GM12878 (cell line): Measurements from ENCODE around the gene ITPRIPL2. TPM values are rescaled to one million over a fixed set of nuclear protein-coding genes. Genes with fewer than 3 reads are reported as not detected.

ENCODE experiments used
- ATAC-seq: fragments of 200-7000 bp; cut with Tn5 transposase; 3 replicates; pipeline ENCODE4 v1.9.1; 2020; ENCODE audit warnings: mild to moderate bottlenecking, moderate library complexity
- BruUV-seq: library from RNA; stranded (reverse); fragments of 400-500 nt; replicated peaks from 2 replicates; lab custom pipeline; 2021; lab: Mats Ljungman, UMichigan
- CTCF ChIA-PET: fragments of 300-600 bp; sonication (Branson Sonifier 250); formaldehyde crosslinking; extraction: SDS; loops from one replicate; lab custom pipeline; 2021; ENCODE audit warnings: inconsistent platforms; lab: Yijun Ruan, JAX
- POLR2A ChIA-PET: fragments of 350-600 bp; formaldehyde crosslinking; extraction: SDS; loops from one replicate; lab custom pipeline; 2021; ENCODE audit warnings: inconsistent platforms; lab: Charles Lee
- RAD21 ChIA-PET: fragments of 300-600 bp; sonication (Branson Sonifier 250); formaldehyde crosslinking; loops from one replicate; lab custom pipeline; 2023; ENCODE audit warnings: antibody characterized with exemption; ENCODE audit not compliant: unreplicated experiment; lab: Charles Lee
- SMC1A ChIA-PET: fragments of 300-600 bp; sonication (Branson Sonifier 250); formaldehyde crosslinking; loops from one replicate; lab custom pipeline; 2023; ENCODE audit not compliant: unreplicated experiment, uncharacterized antibody; lab: Charles Lee
- DNase-seq: peaks from one replicate; pipeline ENCODE4 v3.0.0-alpha.2; 2011; ENCODE audit warnings: low read depth, low spot score
- FAIRE-seq: peaks from 3 replicates; lab custom pipeline; 2011; peaks lifted over from hg19 to GRCh38; lab: Jason Lieb, UNC
- H2AFZ ChIP-seq: 2 replicates; pipeline ENCODE4 v1.6.0; 2011; ENCODE audit warnings: low read depth, low read length, control low read depth; ENCODE audit not compliant: control insufficient read depth
- H3K27ac ChIP-seq: 2 replicates; pipeline ENCODE4 v1.5.1; 2011; ENCODE audit warnings: control low read depth; ENCODE audit not compliant: control insufficient read depth, insufficient read depth
- H3K27me3 ChIP-seq, 2 experiments: replicated peaks in 1 of 2; 2 replicates each; pipeline versions ENCODE4 v1.6.0 to v1.6.1; 2011; ENCODE audit warnings: low read length in 1 of 2; ENCODE audit not compliant: control insufficient read depth in 2 of 2, insufficient read depth in 2 of 2
- H3K36me3 ChIP-seq, 2 experiments: 2 replicates each; pipeline ENCODE4 v1.5.1; 2011; ENCODE audit warnings: low read length in 1 of 2; ENCODE audit not compliant: control insufficient read depth in 2 of 2, insufficient read depth in 2 of 2
- H3K4me1 ChIP-seq: 2 replicates; pipeline ENCODE4 v1.6.1; 2011; ENCODE audit warnings: mild to moderate bottlenecking, low read length, moderate library complexity, mixed read lengths; ENCODE audit not compliant: control insufficient read depth, insufficient read depth
- H3K4me2 ChIP-seq: 2 replicates; pipeline ENCODE4 v1.6.0; 2011; ENCODE audit warnings: control low read depth; ENCODE audit not compliant: control insufficient read depth, insufficient read depth
- H3K4me3 ChIP-seq: fragments of 200-600 bp; sonication (generic); 2 replicates; pipeline ENCODE4 v1.5.1; 2016
- H3K79me2 ChIP-seq: 2 replicates; pipeline ENCODE4 v1.6.0; 2011; ENCODE audit warnings: low read length; ENCODE audit not compliant: control insufficient read depth, insufficient read depth
- H3K9ac ChIP-seq: 2 replicates; pipeline ENCODE4 v1.8.0; 2011; ENCODE audit warnings: low read length, control low read depth, mixed read lengths; ENCODE audit not compliant: control insufficient read depth, insufficient read depth
- H3K9me3 ChIP-seq: replicated peaks from 3 replicates; pipeline ENCODE4 v1.5.1; 2011; ENCODE audit warnings: mild to moderate bottlenecking, low read length; ENCODE audit not compliant: control insufficient read depth, insufficient read depth
- H4K20me1 ChIP-seq: 2 replicates; pipeline ENCODE4 v1.6.0; 2011; ENCODE audit not compliant: control insufficient read depth, insufficient read depth
- BRCA1 ChIP-seq: IDR thresholded peaks from 2 replicates; pipeline ENCODE4 v1.6.1; 2011; ENCODE audit warnings: low read depth, low read length, improper control_type of control experiment
- CBFB ChIP-seq: IDR thresholded peaks from 2 replicates; pipeline ENCODE4 v1.6.1; 2016; ENCODE audit warnings: antibody characterized with exemption, low read depth
- EED ChIP-seq: sonication (generic); IDR thresholded peaks from 2 replicates; pipeline ENCODE4 v1.6.1; 2016; ENCODE audit warnings: antibody characterized with exemption, low read depth
- IRF4 ChIP-seq: IDR thresholded peaks from 2 replicates; pipeline ENCODE4 v1.6.1; 2011; ENCODE audit warnings: low read depth, low read length
- PML ChIP-seq: IDR thresholded peaks from 2 replicates; pipeline ENCODE4 v1.6.1; 2012; ENCODE audit warnings: low read length, inconsistent platforms
- SIX5 ChIP-seq: IDR thresholded peaks from 2 replicates; pipeline ENCODE4 v1.6.1; 2011; ENCODE audit warnings: mild to moderate bottlenecking, low read depth, low read length, moderate library complexity; ENCODE audit not compliant: severe bottlenecking
- SKIL ChIP-seq: fragments of 450-650 bp; IDR thresholded peaks from 2 replicates; pipeline ENCODE4 v1.6.1; 2017; ENCODE audit warnings: mild to moderate bottlenecking, low read depth, inconsistent platforms; ENCODE audit not compliant: poor library complexity, severe bottlenecking
- SUZ12 ChIP-seq: fragments of 200-600 bp; sonication (generic); IDR thresholded peaks from one replicate; pipeline ENCODE4 v1.6.1; 2018; ENCODE audit warnings: antibody characterized with exemption, mild to moderate bottlenecking; ENCODE audit not compliant: unreplicated experiment
- TARDBP ChIP-seq: IDR thresholded peaks from 2 replicates; pipeline ENCODE4 v1.6.1; 2016; ENCODE audit warnings: borderline replicate concordance
- ZBTB4 ChIP-seq: fragments of 450-650 bp; formaldehyde crosslinking; IDR thresholded peaks from 2 replicates; pipeline ENCODE4 v1.4.0; 2022; ENCODE audit warnings: mild to moderate bottlenecking, moderate library complexity
- WGBS: methylation state at CpG from one replicate; pipeline ENCODE4 v1.1.6; 2016; ENCODE audit warnings: low lambda C conversion rate; ENCODE audit not compliant: insufficient replicate concordance, insufficient coverage; ENCODE audit errors: missing lambda C conversion rate; 5-methylcytosine and 5-hydroxymethylcytosine counted together
- in situ Hi-C: fragments of 300-500 bp; cut with MboI; formaldehyde crosslinking; loops from 9 replicates; pipeline ENCODE4 v1.14.3; 2018; ENCODE audit warnings: mixed read lengths
- intact Hi-C: fragments of 100-400 bp; cut with micrococcal nuclease; formaldehyde crosslinking; loops from one replicate; pipeline ENCODE4 v1.14.2; 2022; ENCODE audit not compliant: unreplicated experiment
- polyA plus RNA-seq, 11 experiments: library from polyadenylated mRNA; depleted of rRNA in 4 of 11; unstranded in 6 of 11; stranded (reverse) in 5 of 11; fragments of >200 nt; fragmentation: Nextera tagmentation in 4 of 11; fragmentation: Illumina TruSeq in 1 of 11; extraction: Ambion mirVana in 4 of 11; extraction: Trizol in 1 of 11; gene quantifications; 1 replicate in 1 of 11; 2 replicates in 10 of 11; pipeline versions ENCODE4 v1.2.1 to v1.2.3, GENCODE V29; 2011 to 2016; ENCODE audit warnings: inconsistent platforms in 2 of 11, missing spikeins in 2 of 11, low read depth in 1 of 11
- total RNA-seq, 4 experiments: library from RNA; depleted of rRNA in 3 of 4; stranded (reverse); fragments of >200 nt in 3 of 4; fragmentation: Illumina TruSeq in 1 of 4; extraction: Trizol in 1 of 4; gene quantifications; 2 replicates each; pipeline versions ENCODE4 v1.2.1 to v1.2.3, GENCODE V29; 2013 to 2021
- TF ChIP-seq, protein P1 (sequence below): fragments of 450-650 bp; IDR thresholded peaks from 2 replicates; pipeline ENCODE4 v1.6.1; 2018; ENCODE audit warnings: mild to moderate bottlenecking, low read depth, moderate library complexity; ENCODE audit not compliant: partially characterized antibody
- TF ChIP-seq, protein P2 (sequence below): IDR thresholded peaks from 2 replicates; pipeline ENCODE4 v1.6.1; 2011; ENCODE audit warnings: low read depth, low read length, improper control_type of control experiment, borderline replicate concordance

ITPRIPL2 gene
- total and polyA plus RNA-seq, 10 of the 15 experiments (the other 5 are each of a cell fraction or from before 2014, with no cell fraction given), result 0.48 to 14.3 (median 3.5) TPM

DNA sequence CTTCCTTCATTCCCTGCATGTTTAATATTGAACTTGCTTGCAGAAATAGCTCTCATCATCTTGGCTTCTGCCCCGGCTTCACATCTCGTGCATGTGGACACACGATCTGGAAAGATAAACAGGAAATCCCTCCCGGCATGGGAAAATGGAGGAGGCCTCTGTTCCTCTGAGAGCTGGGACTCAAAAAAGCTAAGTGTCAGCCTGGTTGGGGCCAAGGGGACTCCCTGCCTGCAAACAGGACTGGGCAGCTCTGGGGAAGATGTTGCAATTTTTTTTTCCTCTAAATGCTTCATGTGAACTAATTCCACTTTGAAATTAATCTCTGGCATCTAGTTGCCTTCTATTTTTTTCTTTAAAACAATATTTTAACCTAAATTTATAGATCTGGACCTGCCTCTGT is 24.8 kb downstream of the ITPRIPL2 start:
- CTCF ChIA-PET, result interaction anchor here (1.7 kb wide), 1 partner anchor 41 kb away, joined by 5 read pairs; no protein-coding TSS in a partner anchor
- H3K79me2 ChIP-seq, result no peaks in the 10 kb centered on the region
- BruUV-seq, result no TSS peak
- no peak overlapping the region for H3K9ac ChIP-seq
- POLR2A ChIA-PET, result no interaction called here
- 18% methylated on average over 4 of the region's 4 CpGs for WGBS
- RAD21 ChIA-PET, result no interaction called here
- H3K4me2 ChIP-seq, result no peak overlapping the region
- H3K4me1 ChIP-seq, result no peaks in the 10 kb centered on the region
- TF ChIP-seq, protein P1, sequence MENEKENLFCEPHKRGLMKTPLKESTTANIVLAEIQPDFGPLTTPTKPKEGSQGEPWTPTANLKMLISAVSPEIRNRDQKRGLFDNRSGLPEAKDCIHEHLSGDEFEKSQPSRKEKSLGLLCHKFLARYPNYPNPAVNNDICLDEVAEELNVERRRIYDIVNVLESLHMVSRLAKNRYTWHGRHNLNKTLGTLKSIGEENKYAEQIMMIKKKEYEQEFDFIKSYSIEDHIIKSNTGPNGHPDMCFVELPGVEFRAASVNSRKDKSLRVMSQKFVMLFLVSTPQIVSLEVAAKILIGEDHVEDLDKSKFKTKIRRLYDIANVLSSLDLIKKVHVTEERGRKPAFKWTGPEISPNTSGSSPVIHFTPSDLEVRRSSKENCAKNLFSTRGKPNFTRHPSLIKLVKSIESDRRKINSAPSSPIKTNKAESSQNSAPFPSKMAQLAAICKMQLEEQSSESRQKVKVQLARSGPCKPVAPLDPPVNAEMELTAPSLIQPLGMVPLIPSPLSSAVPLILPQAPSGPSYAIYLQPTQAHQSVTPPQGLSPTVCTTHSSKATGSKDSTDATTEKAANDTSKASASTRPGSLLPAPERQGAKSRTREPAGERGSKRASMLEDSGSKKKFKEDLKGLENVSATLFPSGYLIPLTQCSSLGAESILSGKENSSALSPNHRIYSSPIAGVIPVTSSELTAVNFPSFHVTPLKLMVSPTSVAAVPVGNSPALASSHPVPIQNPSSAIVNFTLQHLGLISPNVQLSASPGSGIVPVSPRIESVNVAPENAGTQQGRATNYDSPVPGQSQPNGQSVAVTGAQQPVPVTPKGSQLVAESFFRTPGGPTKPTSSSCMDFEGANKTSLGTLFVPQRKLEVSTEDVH, result no peak
- TF ChIP-seq TARDBP, result no peak
- TF ChIP-seq IRF4, result no peak
- TF ChIP-seq CBFB, result no peak
- TF ChIP-seq BRCA1, result no peak
- TF ChIP-seq, protein P2, sequence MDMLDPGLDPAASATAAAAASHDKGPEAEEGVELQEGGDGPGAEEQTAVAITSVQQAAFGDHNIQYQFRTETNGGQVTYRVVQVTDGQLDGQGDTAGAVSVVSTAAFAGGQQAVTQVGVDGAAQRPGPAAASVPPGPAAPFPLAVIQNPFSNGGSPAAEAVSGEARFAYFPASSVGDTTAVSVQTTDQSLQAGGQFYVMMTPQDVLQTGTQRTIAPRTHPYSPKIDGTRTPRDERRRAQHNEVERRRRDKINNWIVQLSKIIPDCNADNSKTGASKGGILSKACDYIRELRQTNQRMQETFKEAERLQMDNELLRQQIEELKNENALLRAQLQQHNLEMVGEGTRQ, result no peak
- no peak for TF ChIP-seq EED
- TF ChIP-seq PML, result no peak
- TF ChIP-seq SUZ12, result no peak
- TF ChIP-seq SKIL, result no peak
- TF ChIP-seq SIX5, result no peak
- no peak for TF ChIP-seq ZBTB4
- TF ChIP-seq, all 136 proteins: peak for 0
- no peaks in the 10 kb centered on the region for H3K9me3 ChIP-seq
- in situ Hi-C loops, result no loop called here
- intact Hi-C loops, result no loop called here
- no peak overlapping the region for H2AFZ ChIP-seq
- H3K4me3 ChIP-seq, result no peak overlapping the region
- H4K20me1 ChIP-seq, result no peaks in the 10 kb centered on the region
- H3K27me3 ChIP-seq, result no peaks in the 10 kb centered on the region
- SMC1A ChIA-PET, result interaction anchor here (0.8 to 1.1 kb wide), 2 partner anchors 20 to 21 kb away, joined by 3 to 4 read pairs; no protein-coding TSS in a partner anchor
- ATAC-seq (no peak), FAIRE-seq (no peak), DNase-seq (no peak)
- H3K36me3 ChIP-seq, result no peaks in the 10 kb centered on the region
- H3K27ac ChIP-seq, result no peak overlapping the region
